ENCODE measurements around the gene GPR162.

Gene GPR162

DNA sequence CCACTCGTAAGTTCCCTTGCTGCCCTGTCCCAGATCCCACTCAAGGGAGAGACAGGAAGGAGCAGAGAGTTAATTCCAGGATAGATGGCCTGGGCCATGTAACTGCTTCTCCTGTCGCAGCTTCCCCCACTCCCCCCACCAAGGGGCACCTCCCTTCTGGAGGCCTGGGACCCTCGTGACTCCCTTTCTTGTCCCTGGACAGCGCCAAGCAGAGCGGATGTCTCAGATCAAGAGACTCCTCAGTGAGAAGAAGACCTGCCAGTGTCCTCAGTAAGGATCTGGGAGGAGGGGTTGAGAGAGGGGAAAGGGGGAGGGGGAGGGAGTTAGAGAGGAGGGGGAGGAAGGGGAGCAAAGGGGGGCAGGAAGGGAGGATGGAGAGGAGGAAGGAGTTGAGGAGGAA lies 3.0 kb upstream of the GPR162 start:
- H3K9me3 ChIP-seq (ENCODE audit: low read length): no peaks in the 10 kb centered on the region
- no peaks in the 10 kb centered on the region for H3K79me2 ChIP-seq (ENCODE audit: insufficient read depth, low read length)
- H4K20me1 ChIP-seq (ENCODE audit: insufficient read depth, low read length): no peaks in the 10 kb centered on the region
- H3K4me3 ChIP-seq (ENCODE audit: low read depth, low read length, poor library complexity, severe bottlenecking): no peak overlapping the region
- no peaks in the 10 kb centered on the region for H3K9me2 ChIP-seq (ENCODE audit: low read depth, low read length)
- peaks cover 4% of the 10 kb centered on the region; the same call in 1 of the 2 replicates for H3K27me3 ChIP-seq (ENCODE audit: insufficient read depth, low read length)
- H3K4me2 ChIP-seq (ENCODE audit: low read length): no peak overlapping the region
- no peak for TF ChIP-seq CTCF (IDR thresholded peaks at IDR 0.05; ENCODE audit: low read length)
- no peak for TF ChIP-seq EZH2 (IDR thresholded peaks at IDR 0.05; ENCODE audit: borderline replicate concordance, low read length)
- no peak overlapping the region for H2AFZ ChIP-seq (ENCODE audit: low read length)
- no peak overlapping the region for H3K9ac ChIP-seq (ENCODE audit: low read length)
- no peak overlapping the region for H3K27ac ChIP-seq (ENCODE audit: low read depth, low read length, poor library complexity, severe bottlenecking)
- no peaks in the 10 kb centered on the region for H3F3A ChIP-seq (ENCODE audit: insufficient read depth, low read length)
- H3K4me1 ChIP-seq (ENCODE audit: insufficient read depth, low read length, severe bottlenecking): no peaks in the 10 kb centered on the region
- H3K36me3 ChIP-seq (ENCODE audit: insufficient read depth, low read length): no peaks in the 10 kb centered on the region

GRCh38 chr12:6819106-6820030 lies 2.3 kb upstream of the GPR162 start:
- no peaks in the 10 kb centered on the region for H3K9me2 ChIP-seq (ENCODE audit: low read depth, low read length)

GRCh38 chr12:6820166-6820565 lies 1.5 kb upstream of the GPR162 start:
- no peak overlapping the region for H3K9ac ChIP-seq (ENCODE audit: low read length)
- H2AFZ ChIP-seq (ENCODE audit: low read length): no peak overlapping the region
- H3K4me3 ChIP-seq (ENCODE audit: low read depth, low read length, poor library complexity, severe bottlenecking): no peak overlapping the region
- H3K9me3 ChIP-seq (ENCODE audit: low read length): no peaks in the 10 kb centered on the region
- no peak overlapping the region for H3K4me2 ChIP-seq (ENCODE audit: low read length)
- peaks cover 6% of the 10 kb centered on the region; the same call in 1 of the 2 replicates for H3K27me3 ChIP-seq (ENCODE audit: insufficient read depth, low read length)
- H3K27ac ChIP-seq (ENCODE audit: low read depth, low read length, poor library complexity, severe bottlenecking): no peak overlapping the region
- H3K36me3 ChIP-seq (ENCODE audit: insufficient read depth, low read length): no peaks in the 10 kb centered on the region
- no peaks in the 10 kb centered on the region for H3K4me1 ChIP-seq (ENCODE audit: insufficient read depth, low read length, severe bottlenecking)
- no peaks in the 10 kb centered on the region for H4K20me1 ChIP-seq (ENCODE audit: insufficient read depth, low read length)
- TF ChIP-seq EZH2 (IDR thresholded peaks at IDR 0.05; ENCODE audit: borderline replicate concordance, low read length): no peak
- no peak for TF ChIP-seq CTCF (IDR thresholded peaks at IDR 0.05; ENCODE audit: low read length)
- no peaks in the 10 kb centered on the region for H3K9me2 ChIP-seq (ENCODE audit: low read depth, low read length)
- H3F3A ChIP-seq (ENCODE audit: insufficient read depth, low read length): no peaks in the 10 kb centered on the region
- no peaks in the 10 kb centered on the region for H3K79me2 ChIP-seq (ENCODE audit: insufficient read depth, low read length)

More at GRCh38 chr12:6819106-6820030, 2.3 kb upstream of the GPR162 start:
- Histone ChIP-seq H4K20me1 (ENCODE audit: insufficient read depth, low read length) (no peaks in the 10 kb centered on the region), H3K36me3 (ENCODE audit: insufficient read depth, low read length) (no peaks in the 10 kb centered on the region), H3K4me3 (ENCODE audit: low read depth, low read length, poor library complexity, severe bottlenecking) (no peak overlapping the region), H3K4me1 (ENCODE audit: insufficient read depth, low read length, severe bottlenecking) (no peaks in the 10 kb centered on the region), H3K27me3 (ENCODE audit: insufficient read depth, low read length) (peaks cover 4% of the 10 kb centered on the region; the same call in 1 of the 2 replicates), H2AFZ (ENCODE audit: low read length) (no peak overlapping the region), H3F3A (ENCODE audit: insufficient read depth, low read length) (no peaks in the 10 kb centered on the region), H3K4me2 (ENCODE audit: low read length) (no peak overlapping the region), H3K27ac (ENCODE audit: low read depth, low read length, poor library complexity, severe bottlenecking) (no peak overlapping the region), H3K9me3 (ENCODE audit: low read length) (no peaks in the 10 kb centered on the region), H3K9ac (ENCODE audit: low read length) (no peak overlapping the region), H3K79me2 (ENCODE audit: insufficient read depth, low read length) (no peaks in the 10 kb centered on the region)
- no peak for TF ChIP-seq EZH2 (IDR thresholded peaks at IDR 0.05; ENCODE audit: borderline replicate concordance, low read length)
- TF ChIP-seq CTCF (IDR thresholded peaks at IDR 0.05; ENCODE audit: low read length): no peak

Measured in OCI-LY1 (cell line).